GM21825 (cell line): Measurements from ENCODE around the gene RNF113A.
"Not testable (repeated sequence)": the region's sequence is repeated elsewhere in the genome, so short reads cannot be mapped to it uniquely, and the experiment has no call there.

ENCODE experiments used
- ATAC-seq: cut with Tn5 transposase; IDR thresholded peaks from one replicate; pipeline ENCODE4 v1.9.1; 2021; ENCODE audit warnings: mild to moderate bottlenecking, moderate library complexity; ENCODE audit not compliant: unreplicated experiment

Gene RNF113A

GRCh38 chrX:119871599-119872395 is at the start of gene RNF113A, which contains the start of gene NDUFA1:
Gene RNF113A (minus strand): TSS chrX:119871733. CDS start chrX:119871613, 120 bp downstream.
Gene NDUFA1 (plus strand): TSS chrX:119871832. CDS start chrX:119871912, 80 bp downstream.
- peak; percentile 86 for ATAC-seq

- ATAC-seq, result no peak
These were observed 48.5 kb upstream of the RNF113A start for GRCh38 chrX:119919835-119920585.

- no peak for ATAC-seq
These were observed 46.3 kb upstream of the RNF113A start for GRCh38 chrX:119917877-119918276.

GRCh38 chrX:119916310-119916709 is 44.8 kb upstream of the RNF113A start:
- no peak for ATAC-seq

GRCh38 chrX:119900976-119901375 is 29.4 kb upstream of the RNF113A start:
- ATAC-seq, result no peak

- ATAC-seq, result no peak
These were observed 27.6 kb upstream of the RNF113A start for GRCh38 chrX:119899125-119899524.

- no peak for ATAC-seq
These were observed 24.4 kb upstream of the RNF113A start, which contains the start of gene AKAP14 for GRCh38 chrX:119895843-119896326. Gene AKAP14 (plus strand): TSS chrX:119895893. CDS start chrX:119903224, 7,331 bp downstream.

- ATAC-seq, result not testable (repeated sequence)
These were observed 20.6 kb upstream of the RNF113A start for GRCh38 chrX:119891961-119892692.

GRCh38 chrX:119890626-119891025 is 19.1 kb upstream of the RNF113A start:
- not testable (repeated sequence) for ATAC-seq

- peak; percentile 71 for ATAC-seq
These were observed 16.3 kb upstream of the RNF113A start for GRCh38 chrX:119887721-119888425.

GRCh38 chrX:119885554-119886428 is 14.3 kb upstream of the RNF113A start:
- no peak for ATAC-seq

- peak; percentile 86 for ATAC-seq
These were observed 9.3 kb upstream of the RNF113A start for GRCh38 chrX:119880552-119881437.

- no peak for ATAC-seq
These were observed 8.5 kb upstream of the RNF113A start for GRCh38 chrX:119880076-119880475.

- no peak for ATAC-seq
These were observed 7.2 kb upstream of the RNF113A start for GRCh38 chrX:119878740-119879139.

GRCh38 chrX:119871245-119871598 is 311 bp downstream of the RNF113A start:
- peak; percentile 35 for ATAC-seq

- peak; percentile 24 for ATAC-seq
These were observed 854 bp downstream of the RNF113A start for GRCh38 chrX:119870626-119871131.

GRCh38 chrX:119853444-119853843 is 18.1 kb downstream of the RNF113A start:
- ATAC-seq, result no peak
